Suprapubic skin (tissue), 3 donors: ENCODE results near the gene AGO1.

ENCODE experiments used
- POLR2A ChIP-seq, 2 donors: fragments of 450-650 bp; IDR thresholded peaks; one replicate each; pipeline ENCODE4 v1.6.1; 2017; ENCODE audit warnings: antibody characterized with exemption in 2 of 2, mild to moderate bottlenecking in 2 of 2, moderate library complexity in 2 of 2
- TF ChIP-seq, protein P1 (sequence below), 2 donors: fragments of 200-600 bp in 1 of 2; fragments of 450-650 bp in 1 of 2; sonication (generic) in 1 of 2; IDR thresholded peaks; one replicate each; pipeline ENCODE4 v1.5.1; 2016 to 2019; ENCODE audit warnings: antibody characterized with exemption in 2 of 2, mild to moderate bottlenecking in 1 of 2, moderate library complexity in 1 of 2

DNA sequence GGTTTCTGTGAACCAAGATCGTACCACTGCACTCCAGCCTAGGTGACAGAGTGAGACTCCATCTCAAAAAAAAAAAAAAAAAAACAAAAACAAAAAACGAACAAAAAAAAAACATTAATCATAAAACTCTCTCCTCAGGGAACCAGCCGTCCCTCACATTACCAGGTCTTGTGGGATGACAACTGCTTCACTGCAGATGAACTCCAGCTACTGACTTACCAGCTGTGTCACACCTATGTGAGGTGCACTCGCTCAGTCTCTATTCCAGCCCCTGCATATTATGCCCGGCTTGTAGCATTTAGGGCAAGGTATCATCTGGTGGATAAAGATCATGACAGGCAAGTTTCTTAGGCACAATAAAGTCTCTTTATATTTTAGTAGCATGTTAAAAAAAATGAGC, 32.3 kb upstream of the AGO1 start:
- no peak for TF ChIP-seq POLR2A (IDR thresholded peaks at IDR 0.05)
- TF ChIP-seq, protein P1, sequence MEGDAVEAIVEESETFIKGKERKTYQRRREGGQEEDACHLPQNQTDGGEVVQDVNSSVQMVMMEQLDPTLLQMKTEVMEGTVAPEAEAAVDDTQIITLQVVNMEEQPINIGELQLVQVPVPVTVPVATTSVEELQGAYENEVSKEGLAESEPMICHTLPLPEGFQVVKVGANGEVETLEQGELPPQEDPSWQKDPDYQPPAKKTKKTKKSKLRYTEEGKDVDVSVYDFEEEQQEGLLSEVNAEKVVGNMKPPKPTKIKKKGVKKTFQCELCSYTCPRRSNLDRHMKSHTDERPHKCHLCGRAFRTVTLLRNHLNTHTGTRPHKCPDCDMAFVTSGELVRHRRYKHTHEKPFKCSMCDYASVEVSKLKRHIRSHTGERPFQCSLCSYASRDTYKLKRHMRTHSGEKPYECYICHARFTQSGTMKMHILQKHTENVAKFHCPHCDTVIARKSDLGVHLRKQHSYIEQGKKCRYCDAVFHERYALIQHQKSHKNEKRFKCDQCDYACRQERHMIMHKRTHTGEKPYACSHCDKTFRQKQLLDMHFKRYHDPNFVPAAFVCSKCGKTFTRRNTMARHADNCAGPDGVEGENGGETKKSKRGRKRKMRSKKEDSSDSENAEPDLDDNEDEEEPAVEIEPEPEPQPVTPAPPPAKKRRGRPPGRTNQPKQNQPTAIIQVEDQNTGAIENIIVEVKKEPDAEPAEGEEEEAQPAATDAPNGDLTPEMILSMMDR (IDR thresholded peaks at IDR 0.05): no peak
